Activated CD4-positive, CD25-positive, alpha-beta regulatory T cell treated with anti-CD3 and anti-CD28 coated beads, Interleukin-2, amount 50 U/mL, for 72 hours (primary cell): ENCODE data around the gene FUOM.
A peak's percentile ranks its signal among the peaks of the same experiment; 100 is the strongest.
"Not testable (repeated sequence)": the region's sequence is repeated elsewhere in the genome, so short reads cannot be mapped to it uniquely, and the experiment has no call there.

Source experiments
- DNase-seq: peaks from one replicate; pipeline ENCODE4 v3.0.0; 2021

Gene FUOM

DNA sequence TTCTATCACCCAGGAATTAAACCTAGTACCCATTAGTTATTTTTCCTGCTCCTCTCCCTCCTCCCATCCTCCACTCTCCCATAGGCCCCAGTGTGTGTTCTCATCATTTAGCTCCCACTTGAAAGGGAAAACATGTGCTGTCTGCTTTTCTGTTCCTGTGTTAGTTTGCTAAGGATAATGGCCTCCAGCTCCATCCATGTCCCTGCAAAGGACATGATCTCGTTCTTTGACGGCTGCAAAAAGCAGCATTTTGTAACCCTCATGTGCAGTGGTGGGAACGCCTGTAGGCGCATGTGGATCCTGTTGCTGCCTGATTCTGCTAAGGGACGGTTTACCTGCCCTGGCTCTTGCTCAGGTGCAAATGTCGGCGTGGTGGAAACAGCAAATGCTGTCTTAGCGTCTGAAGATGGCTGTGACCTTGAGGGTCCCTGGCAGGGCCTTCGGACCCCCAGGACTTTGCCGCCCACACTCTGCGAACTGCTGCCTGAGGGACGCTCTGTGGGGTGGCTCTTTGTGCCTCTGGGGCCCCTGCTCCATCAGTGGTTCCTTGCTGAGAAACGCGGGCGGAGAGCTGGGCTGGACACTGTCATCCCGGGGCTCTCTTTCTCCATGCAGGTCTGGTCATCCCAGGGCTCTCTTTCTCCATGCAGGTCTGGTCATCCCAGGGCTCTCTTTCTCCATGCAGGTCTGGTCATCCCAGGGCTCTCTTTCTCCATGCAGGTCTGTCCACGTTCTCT is 30.6 kb upstream of the FUOM start:
- peak; percentile 26 for DNase-seq

DNA sequence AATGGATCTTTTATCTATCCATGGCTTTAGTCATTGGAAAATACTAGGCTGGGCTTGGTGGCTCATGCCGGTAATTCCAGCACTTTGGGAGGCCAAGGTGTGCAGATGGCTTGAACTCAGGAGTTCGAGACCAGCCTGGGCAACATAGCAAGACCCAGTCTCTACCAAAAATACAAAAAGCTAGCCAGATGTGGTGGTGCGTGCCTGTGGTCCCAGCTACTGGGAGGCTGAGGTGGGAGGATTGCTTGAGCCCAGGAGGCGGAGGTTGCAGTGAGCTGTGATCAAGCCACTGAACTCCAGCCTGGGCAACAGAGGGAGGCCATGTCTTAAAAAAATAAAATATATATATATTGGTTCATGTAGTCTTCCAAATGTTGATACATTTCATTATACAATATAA is 29.1 kb upstream of the FUOM start:
- DNase-seq, result not testable (repeated sequence)

DNA sequence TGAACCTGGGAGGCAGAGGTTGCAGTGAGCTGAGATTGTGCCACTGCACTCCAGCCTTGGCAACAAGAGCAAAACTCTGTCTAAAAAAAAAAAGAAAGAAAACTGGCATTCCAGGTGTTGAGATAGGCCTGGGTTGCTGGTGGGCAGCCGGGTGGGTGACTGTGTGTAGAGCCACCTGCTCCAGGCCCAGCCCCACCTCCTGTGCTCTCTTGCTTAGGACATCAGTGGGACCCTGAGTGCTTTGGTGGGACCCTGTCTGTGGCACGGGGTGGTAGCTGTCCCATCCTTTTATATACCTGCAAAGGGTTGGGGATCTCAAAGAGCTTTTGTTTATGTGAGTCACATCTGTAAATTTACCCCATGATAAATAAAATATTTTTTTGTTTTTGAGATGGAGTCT is 27.4 kb upstream of the FUOM start:
- no peak for DNase-seq

DNA sequence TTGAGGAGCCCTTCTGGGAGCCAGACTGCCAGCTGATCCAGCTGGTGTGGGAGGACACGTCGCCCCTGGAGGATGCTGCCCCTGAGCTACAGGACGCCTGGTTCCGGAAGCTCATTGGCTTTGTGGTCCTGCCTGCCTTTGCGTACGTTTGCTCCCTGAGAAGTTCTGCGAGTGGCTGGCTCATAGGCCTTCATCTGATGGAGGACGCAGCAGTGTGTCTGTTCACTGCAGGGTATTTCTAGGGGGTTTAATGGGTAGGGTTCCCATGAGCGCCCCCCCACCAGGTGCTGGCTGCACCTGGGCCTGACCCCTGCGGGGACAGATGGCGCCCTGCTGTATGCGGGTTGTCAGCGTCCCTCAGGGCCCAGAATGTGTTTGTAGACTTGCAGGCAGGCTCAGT is 26.3 kb upstream of the FUOM start:
- no peak for DNase-seq

DNA sequence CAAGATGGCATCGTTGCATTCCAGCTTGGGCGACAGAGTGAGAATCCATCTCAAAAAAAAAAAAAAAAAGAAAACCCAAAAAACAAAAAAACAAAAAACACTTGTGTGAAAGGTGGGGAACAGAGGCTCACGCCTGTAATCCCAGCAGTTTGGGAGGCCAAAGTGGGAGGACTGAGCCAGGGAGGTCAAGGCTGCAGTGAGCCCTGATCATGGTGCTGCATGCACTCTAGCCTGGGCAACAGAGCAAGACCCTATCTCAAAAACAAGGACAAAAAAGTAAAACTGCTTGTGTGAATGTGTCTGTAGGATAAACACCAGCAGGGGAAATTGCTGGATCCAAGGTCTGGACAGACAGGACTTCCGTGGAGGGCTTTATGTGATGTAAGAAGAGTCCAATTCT is 25.7 kb upstream of the FUOM start:
- DNase-seq, result no peak

DNA sequence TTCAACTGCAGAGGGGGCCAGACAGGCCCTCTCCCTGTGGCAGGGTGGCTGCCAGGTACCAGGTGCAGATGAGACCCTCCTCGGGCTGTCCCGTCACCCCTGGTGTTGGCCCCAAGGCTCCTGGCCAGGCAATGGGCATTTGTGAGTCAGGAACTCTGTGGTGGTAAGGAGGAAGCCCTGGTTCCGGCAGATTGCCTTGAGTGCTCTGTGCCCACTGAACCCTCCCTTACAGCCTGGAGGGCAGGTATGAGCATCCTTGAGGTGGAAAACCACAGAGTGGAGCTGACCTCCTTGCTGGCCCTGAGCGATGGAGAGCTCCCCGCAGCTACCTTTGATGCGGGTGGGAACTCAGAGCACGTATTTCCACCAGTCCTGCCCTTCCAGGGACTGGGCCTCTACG is 23.2 kb upstream of the FUOM start:
- DNase-seq, result no peak

GRCh38 chr10:133379801-133380666 is 22.2 kb upstream of the FUOM start:
- no peak for DNase-seq

DNA sequence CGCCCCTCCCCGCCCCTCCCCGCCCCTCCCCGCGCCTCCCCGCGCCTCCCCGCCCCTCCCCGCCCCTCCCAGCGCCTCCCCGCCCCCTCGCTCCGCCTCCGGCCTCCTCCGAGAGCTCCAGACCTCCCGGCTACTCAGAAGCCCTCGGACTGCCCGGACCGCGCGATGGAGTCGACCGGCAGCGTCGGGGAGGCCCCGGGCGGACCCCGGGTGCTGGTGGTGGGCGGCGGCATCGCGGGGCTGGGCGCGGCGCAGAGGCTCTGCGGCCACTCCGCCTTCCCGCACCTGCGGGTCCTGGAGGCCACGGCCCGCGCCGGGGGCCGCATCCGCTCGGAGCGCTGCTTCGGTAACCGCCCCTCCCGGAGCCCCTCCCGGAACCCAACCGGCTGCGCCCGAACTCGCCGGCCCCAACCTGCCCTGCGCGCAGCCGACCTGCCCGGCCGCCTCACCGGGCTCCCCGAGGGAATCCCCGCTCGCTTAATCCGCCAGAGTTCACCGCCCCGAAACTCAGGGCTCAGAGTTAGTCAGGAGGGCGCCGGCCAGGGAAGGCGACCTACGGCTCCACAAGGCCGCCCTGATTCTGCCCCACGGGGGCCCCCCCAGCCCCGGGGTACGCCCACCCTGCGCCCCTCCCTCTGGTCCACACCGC is 21.5 kb upstream of the FUOM start, which contains the start of gene PAOX:
TSS of gene PAOX (plus strand) at position 111 of the 649 bp plus-strand sequence. CDS start at position 166, 55 bp downstream.
- peak; percentile 73 for DNase-seq

- peak; percentile 70 for DNase-seq
Measured at GRCh38 chr10:133378251-133379096, 20.7 kb upstream of the FUOM start.

DNA sequence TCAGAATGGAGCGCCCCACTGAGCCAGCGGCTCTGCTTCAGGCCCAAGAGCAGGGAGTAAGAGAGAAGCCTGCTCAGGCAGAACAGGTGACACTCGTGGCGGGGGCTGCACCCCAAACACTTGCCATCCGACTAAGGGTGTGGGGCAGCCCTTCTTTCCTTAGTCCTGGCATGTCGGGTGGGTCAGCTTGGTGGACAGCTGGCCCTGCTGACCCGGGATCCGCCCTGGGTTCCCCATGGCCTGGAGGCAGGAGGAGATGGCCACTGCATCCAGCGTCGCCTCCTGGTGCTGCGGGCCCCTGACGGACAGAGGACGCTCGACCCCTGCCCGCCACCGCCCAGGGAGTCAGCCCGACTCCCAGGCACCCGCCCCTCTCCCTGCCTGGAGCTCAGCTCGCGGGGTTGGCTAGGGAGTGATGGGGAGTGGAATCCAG is 20.0 kb upstream of the FUOM start:
- DNase-seq, result no peak

GRCh38 chr10:133377025-133377817 is 19.4 kb upstream of the FUOM start:
- no peak for DNase-seq

DNA sequence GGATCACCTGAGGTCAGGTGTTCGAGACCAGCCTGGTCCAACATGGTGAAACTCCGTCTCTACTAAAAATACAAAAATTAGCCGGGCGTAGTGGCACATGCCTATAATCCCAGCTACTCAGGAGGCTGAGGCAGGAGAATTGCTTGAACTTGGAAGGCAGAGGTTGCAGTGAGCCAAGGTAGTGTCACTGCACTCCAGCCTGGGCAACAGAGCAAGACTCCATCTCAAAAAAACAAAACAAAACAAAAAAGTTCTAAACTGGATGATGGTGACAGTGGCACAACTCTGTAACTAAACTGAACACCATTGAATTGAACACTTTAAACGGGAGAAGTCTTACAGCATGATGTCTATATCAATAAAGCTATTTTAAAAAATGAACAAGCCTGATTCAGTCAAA is 18.4 kb upstream of the FUOM start:
- DNase-seq, result not testable (repeated sequence)

DNA sequence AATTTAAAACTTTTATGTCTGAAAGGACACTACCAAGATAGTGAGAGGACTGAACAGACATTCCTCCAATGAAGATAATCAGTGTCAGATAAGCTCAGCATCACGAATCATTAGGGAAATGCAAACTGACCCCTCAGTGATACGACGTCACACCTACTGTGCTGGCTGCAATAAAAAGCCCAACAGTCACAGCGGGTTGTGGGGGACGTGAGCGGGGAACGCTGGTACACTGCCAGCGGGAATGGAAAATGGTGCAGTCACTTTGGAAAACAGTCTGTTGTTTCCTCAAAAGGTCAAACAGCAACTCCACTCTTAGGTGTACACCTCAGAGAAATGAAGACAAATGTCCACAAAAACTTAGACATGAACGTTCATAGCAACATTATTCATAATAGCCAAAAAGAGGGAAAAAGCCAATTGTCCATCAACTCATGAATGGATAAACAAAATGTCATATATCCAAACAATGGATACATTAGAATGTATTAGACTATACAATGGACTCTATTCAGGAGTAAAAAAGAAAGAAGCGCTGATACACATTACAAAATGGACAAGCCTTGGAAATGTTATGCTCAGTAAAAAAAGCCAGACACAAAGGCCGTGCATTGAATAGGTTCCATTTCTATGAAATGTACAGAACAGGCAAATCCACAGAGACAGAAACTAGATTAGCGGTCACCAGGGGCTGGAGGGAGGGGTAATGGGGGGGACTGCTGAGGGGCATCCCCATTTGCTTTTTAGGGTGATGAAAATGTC is 17.7 kb upstream of the FUOM start:
- no peak for DNase-seq

- peak; percentile 98 for DNase-seq
Measured at GRCh38 chr10:133373174-133374090, 15.6 kb upstream of the FUOM start, which contains the start of gene ECHS1. Gene ECHS1, minus strand, starts transcription at chr10:133373354. Its CDS starts 21 bp downstream, at chr10:133373333.

- no peak for DNase-seq
Measured at GRCh38 chr10:133372507-133372906, 14.7 kb upstream of the FUOM start.

DNA sequence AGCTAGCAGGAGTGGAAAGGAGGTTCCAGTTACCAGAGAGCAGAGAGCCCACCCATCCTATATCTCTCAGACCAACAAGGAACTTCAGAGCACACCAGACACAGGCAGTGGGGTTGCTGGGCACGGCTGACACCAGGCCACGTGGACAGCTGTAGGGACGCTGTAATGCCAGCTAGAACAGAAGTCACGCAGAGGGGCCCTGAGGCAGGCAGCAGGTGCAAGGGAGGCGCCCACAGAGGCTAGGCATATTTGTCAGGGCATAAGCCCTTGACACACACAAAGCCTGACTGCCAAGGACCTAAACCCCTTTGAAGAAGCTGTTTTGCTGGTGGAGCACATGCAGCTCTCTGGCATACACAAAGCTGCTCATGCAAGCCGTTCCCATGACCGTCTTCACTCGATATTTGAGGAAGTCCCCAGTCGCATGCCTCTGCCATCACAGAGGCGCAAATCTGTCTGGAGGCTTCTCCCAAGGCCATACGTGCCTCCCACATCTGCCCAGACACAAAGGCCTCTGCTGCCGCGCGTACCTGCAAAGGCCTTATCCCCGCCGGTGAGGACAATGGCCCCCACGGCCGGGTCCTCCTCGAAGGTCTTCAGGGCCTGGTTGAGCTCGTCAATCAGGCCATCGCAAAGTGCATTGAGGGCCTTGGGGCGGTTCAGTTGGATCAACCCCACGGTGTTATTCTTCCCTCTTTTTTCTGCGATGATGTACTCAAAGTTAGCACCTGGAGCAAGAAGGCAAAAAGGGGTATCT is 12.4 kb upstream of the FUOM start:
- DNase-seq, result no peak

DNA sequence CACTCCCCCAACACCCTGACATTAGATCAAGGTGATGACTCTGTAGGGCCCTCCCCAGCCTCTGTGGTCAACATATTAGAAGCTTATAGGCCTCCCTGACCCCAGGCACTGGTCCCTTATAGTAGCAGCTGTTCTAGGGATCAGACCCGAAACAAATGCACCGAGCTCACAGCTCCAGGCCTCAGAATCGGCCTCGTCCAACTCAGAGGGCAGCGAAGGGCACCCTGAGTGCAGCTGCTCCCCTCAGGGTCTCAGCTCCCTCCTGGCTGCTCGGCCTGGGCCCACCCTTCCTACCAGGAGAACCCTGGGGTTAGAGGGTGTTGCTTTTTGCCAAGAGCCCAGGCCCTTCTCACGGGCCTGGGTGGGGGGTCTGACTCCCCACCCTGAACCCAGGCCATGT is 10.3 kb upstream of the FUOM start:
- no peak for DNase-seq

DNA sequence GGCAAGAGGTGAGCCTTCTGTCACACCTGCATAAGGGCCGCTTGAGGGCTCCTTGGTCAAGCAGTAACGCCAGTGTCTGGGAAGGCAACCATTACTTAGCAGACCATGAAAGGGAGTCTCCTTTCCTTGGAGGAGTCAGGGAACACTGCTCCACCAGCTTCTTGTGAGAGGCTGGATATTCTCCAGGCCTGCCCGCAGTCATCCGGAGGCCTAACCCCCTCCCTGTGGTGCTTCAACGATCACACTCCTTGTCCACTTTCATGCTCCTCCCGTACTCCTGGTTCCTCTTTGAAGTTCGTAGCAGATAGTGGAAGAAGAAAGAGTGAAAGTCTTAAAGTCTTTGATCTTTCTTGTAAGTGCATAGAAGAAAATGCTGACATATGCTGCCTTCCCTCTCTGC is 9.6 kb upstream of the FUOM start:
- DNase-seq, result not testable (repeated sequence)

- DNase-seq, result no peak
Measured at GRCh38 chr10:133366751-133367150, 8.9 kb upstream of the FUOM start.
